H9 (cell line): Measurements from ENCODE around the gene DMP1. TPM values are rescaled to one million over a fixed set of nuclear protein-coding genes. Genes with fewer than 3 reads are reported as not detected.

Experiments used
- DNase-seq: peaks from one replicate; pipeline ENCODE4 v3.0.0-alpha.2; 2017
- H2AFZ ChIP-seq: one replicate; pipeline ENCODE4 v1.6.1; 2013; ENCODE audit warnings: mild to moderate bottlenecking, low read length, control low read depth, moderate library complexity
- H2AK5ac ChIP-seq: 2 replicates; pipeline ENCODE4 v1.6.1; 2013; ENCODE audit warnings: low read length, control low read depth, mixed read lengths; ENCODE audit not compliant: insufficient read length
- H2BK120ac ChIP-seq: one replicate; pipeline ENCODE4 v1.6.1; 2013; ENCODE audit warnings: low read depth, mild to moderate bottlenecking, low read length, control low read depth, inconsistent platforms; ENCODE audit not compliant: poor library complexity, severe bottlenecking
- H2BK12ac ChIP-seq: 2 replicates; pipeline ENCODE4 v1.6.1; 2013; ENCODE audit warnings: low read length, control low read depth, mixed read lengths, low read depth; ENCODE audit not compliant: insufficient read length
- H2BK15ac ChIP-seq: 2 replicates; pipeline ENCODE4 v1.6.1; 2013; ENCODE audit warnings: low read depth, low read length, control low read depth
- H2BK20ac ChIP-seq: one replicate; pipeline ENCODE4 v1.6.1; 2013; ENCODE audit warnings: low read depth, mild to moderate bottlenecking, low read length, control low read depth, inconsistent platforms; ENCODE audit not compliant: poor library complexity, severe bottlenecking
- H2BK5ac ChIP-seq: 2 replicates; pipeline ENCODE4 v1.6.1; 2013; ENCODE audit warnings: low read length, control low read depth, mixed read lengths; ENCODE audit not compliant: insufficient read length
- H3K14ac ChIP-seq: 2 replicates; pipeline ENCODE4 v1.6.1; 2013; ENCODE audit warnings: low read length, control low read depth; ENCODE audit not compliant: insufficient read depth
- H3K18ac ChIP-seq: 2 replicates; pipeline ENCODE4 v1.6.1; 2013; ENCODE audit warnings: low read depth, mild to moderate bottlenecking, mixed read lengths, low read length, control low read depth; ENCODE audit not compliant: insufficient read length
- H3K23ac ChIP-seq: 2 replicates; pipeline ENCODE4 v1.6.1; 2013; ENCODE audit warnings: low read length, control low read depth, mixed read lengths, low read depth; ENCODE audit not compliant: insufficient read length
- H3K23me2 ChIP-seq: 2 replicates; pipeline ENCODE4 v1.6.1; 2013; ENCODE audit warnings: low read depth, mild to moderate bottlenecking, mixed read lengths, low read length, control low read depth; ENCODE audit not compliant: insufficient read length, poor library complexity, severe bottlenecking
- H3K27ac ChIP-seq: 2 replicates; pipeline ENCODE4 v1.5.1; 2013; ENCODE audit warnings: low read length, control low read depth, mixed read lengths, low read depth; ENCODE audit not compliant: insufficient read length
- H3K27me3 ChIP-seq: 2 replicates; pipeline ENCODE4 v1.6.1; 2013; ENCODE audit warnings: low read length, control low read depth, inconsistent platforms; ENCODE audit not compliant: insufficient read depth
- H3K4ac ChIP-seq: 2 replicates; pipeline ENCODE4 v1.6.1; 2013; ENCODE audit warnings: low read depth, mild to moderate bottlenecking, control low read depth, inconsistent platforms, low read length, moderate library complexity
- H3K4me1 ChIP-seq: 2 replicates; pipeline ENCODE4 v1.6.1; 2013; ENCODE audit warnings: low read length, control low read depth, inconsistent platforms; ENCODE audit not compliant: insufficient read depth
- H3K4me2 ChIP-seq: 2 replicates; pipeline ENCODE4 v1.6.1; 2013; ENCODE audit warnings: low read length, control low read depth, mixed read lengths; ENCODE audit not compliant: insufficient read length, insufficient read depth
- H3K56ac ChIP-seq: 2 replicates; pipeline ENCODE4 v1.6.1; 2013; ENCODE audit warnings: low read depth, mild to moderate bottlenecking, mixed read lengths, low read length, control low read depth; ENCODE audit not compliant: insufficient read length
- H3K79me1 ChIP-seq: 2 replicates; pipeline ENCODE4 v1.6.1; 2013; ENCODE audit warnings: low read depth, mild to moderate bottlenecking, moderate library complexity, low read length, control low read depth, inconsistent platforms; ENCODE audit not compliant: insufficient read depth, poor library complexity, severe bottlenecking
- H3K79me2 ChIP-seq: 2 replicates; pipeline ENCODE4 v1.6.1; 2013; ENCODE audit warnings: low read length, control low read depth, inconsistent platforms; ENCODE audit not compliant: insufficient read depth
- H3K9ac ChIP-seq: 2 replicates; pipeline ENCODE4 v1.6.1; 2013; ENCODE audit warnings: low read length, control low read depth, mixed read lengths; ENCODE audit not compliant: insufficient read length; ENCODE audit errors: extremely low read depth
- H3K9me3 ChIP-seq: one replicate; pipeline ENCODE4 v1.6.1; 2013; ENCODE audit warnings: low read depth, low read length, inconsistent platforms; ENCODE audit not compliant: control insufficient read depth
- H3T11ph ChIP-seq: one replicate; pipeline ENCODE4 v1.6.1; 2013; ENCODE audit warnings: mild to moderate bottlenecking, low read length, control low read depth, inconsistent platforms
- H4K20me1 ChIP-seq: one replicate; pipeline ENCODE4 v1.6.1; 2013; ENCODE audit not compliant: control insufficient read depth, insufficient read length, insufficient read depth
- H4K5ac ChIP-seq: 2 replicates; pipeline ENCODE4 v1.6.1; 2013; ENCODE audit warnings: low read depth, mild to moderate bottlenecking, mixed read lengths, low read length, control low read depth; ENCODE audit not compliant: insufficient read length
- H4K8ac ChIP-seq: replicated peaks from 2 replicates; pipeline ENCODE4 v1.6.1; 2013; ENCODE audit warnings: low read length, control low read depth, mixed read lengths, low read depth; ENCODE audit not compliant: insufficient read length
- H4K91ac ChIP-seq: 2 replicates; pipeline ENCODE4 v1.6.1; 2013; ENCODE audit warnings: low read depth, mild to moderate bottlenecking, moderate library complexity, mixed read lengths, low read length, control low read depth; ENCODE audit not compliant: insufficient read length
- H3K27ac Mint-ChIP-seq, 3 experiments: 2 replicates in 2 of 3; 3 replicates in 1 of 3; pipeline ENCODE4 v1.8.0; 2020 to 2021; ENCODE audit warnings: mixed read lengths in 3 of 3, mild to moderate bottlenecking in 1 of 3, moderate library complexity in 1 of 3
- H3K27me3 Mint-ChIP-seq: 2 replicates; pipeline ENCODE4 v1.8.0; 2021; ENCODE audit warnings: low read depth, mild to moderate bottlenecking, moderate library complexity, mixed read lengths
- H3K36me3 Mint-ChIP-seq, 3 experiments: 2 replicates in 2 of 3; 3 replicates in 1 of 3; pipeline ENCODE4 v1.8.0; 2020 to 2021; ENCODE audit warnings: low read depth in 3 of 3, mixed read lengths in 3 of 3; ENCODE audit not compliant: insufficient read depth in 1 of 3
- H3K4me1 Mint-ChIP-seq, 2 experiments: 2 replicates each; pipeline ENCODE4 v1.8.0; 2020; ENCODE audit warnings: mixed read lengths in 2 of 2
- H3K4me3 Mint-ChIP-seq, 2 experiments: 2 replicates in 1 of 2; 3 replicates in 1 of 2; pipeline ENCODE4 v1.8.0; 2020 to 2021; ENCODE audit warnings: mild to moderate bottlenecking in 2 of 2, mixed read lengths in 2 of 2, moderate library complexity in 1 of 2
- H3K9me3 Mint-ChIP-seq, 2 experiments: 2 replicates in 1 of 2; 3 replicates in 1 of 2; pipeline ENCODE4 v1.8.0; 2020; ENCODE audit warnings: mild to moderate bottlenecking in 2 of 2, mixed read lengths in 2 of 2, moderate library complexity in 1 of 2
- WGBS: extraction: QIAGEN DNeasy Blood & Tissue Kit; methylation state at CpG from one replicate; pipeline ENCODE4 v1.1.7; 2013; ENCODE audit warnings: missing lambda C conversion rate, low lambda C conversion rate, mixed read lengths; ENCODE audit not compliant: insufficient read length; ENCODE audit errors: extremely low coverage; 5-methylcytosine and 5-hydroxymethylcytosine counted together
- total RNA-seq: library from RNA; stranded (reverse); gene quantifications from 2 replicates; pipeline ENCODE4 v1.2.1, GENCODE V29; 2021
- TF ChIP-seq, protein P1 (sequence below): fragments of 200-600 bp; sonication (generic); conservative IDR thresholded peaks from 3 replicates; pipeline ENCODE4 v1.8.0; 2021; ENCODE audit warnings: antibody characterized with exemption, mild to moderate bottlenecking

DMP1 gene
- total RNA-seq, 1 experiment from 2014 or later: not detected

DNA sequence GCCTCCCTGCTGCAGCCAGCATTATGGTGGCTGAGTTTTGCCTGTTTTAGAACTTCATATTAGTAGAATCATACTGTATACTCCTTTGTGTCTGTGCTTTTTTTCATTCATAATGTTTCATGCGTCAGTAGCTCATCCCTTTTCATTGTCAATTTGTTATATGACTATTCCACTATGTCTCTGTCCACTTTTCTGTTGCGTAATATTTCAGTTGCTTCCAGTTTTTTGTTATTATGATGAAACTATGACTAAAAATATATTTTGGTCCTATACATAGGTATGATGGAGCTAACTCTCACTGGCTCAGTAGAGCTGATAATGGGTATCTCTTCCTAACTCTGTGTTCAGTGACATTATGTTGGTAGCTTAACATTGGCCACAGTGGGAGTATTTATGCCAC lies 48.3 kb downstream of the DMP1 start:
- H3K79me1 ChIP-seq: no peaks in the 10 kb centered on the region
- H3K4ac ChIP-seq: no peak overlapping the region
- Mint-ChIP-seq H3K27ac (no peak overlapping the region), H3K4me3 (no peak overlapping the region), H3K36me3 (peaks cover 28 to 37% (median 29%) of the 10 kb centered on the region in 3 experiments), H3K27me3 (no peaks in the 10 kb centered on the region), H3K9me3 (peaks cover 35 to 48% of the 10 kb centered on the region in 2 experiments), H3K4me1 (peaks cover 11% of the 10 kb centered on the region in 2 experiments)
- no peak overlapping the region for H2AK5ac ChIP-seq
- no peak overlapping the region for H3K23ac ChIP-seq
- peaks cover 22% of the 10 kb centered on the region for H3K9me3 ChIP-seq
- no peak overlapping the region for H2AFZ ChIP-seq
- H4K91ac ChIP-seq: no peak overlapping the region
- H3K18ac ChIP-seq: no peak overlapping the region
- no peak overlapping the region for H4K5ac ChIP-seq
- H4K8ac ChIP-seq: no peak overlapping the region
- no peak overlapping the region for H3K4me2 ChIP-seq
- no peak overlapping the region for H3T11ph ChIP-seq
- no CpG with 5 or more reads among the region's 2 CpGs for WGBS
- H2BK12ac ChIP-seq: no peak overlapping the region
- DNase-seq: no peak
- no peaks in the 10 kb centered on the region for H3K23me2 ChIP-seq
- no peaks in the 10 kb centered on the region for H4K20me1 ChIP-seq
- no peak overlapping the region for H2BK120ac ChIP-seq
- no peak overlapping the region for H3K27ac ChIP-seq
- H3K14ac ChIP-seq: no peak overlapping the region
- no peak overlapping the region for H2BK5ac ChIP-seq
- no peaks in the 10 kb centered on the region for H3K27me3 ChIP-seq
- H2BK15ac ChIP-seq: no peak overlapping the region
- TF ChIP-seq, protein P1, sequence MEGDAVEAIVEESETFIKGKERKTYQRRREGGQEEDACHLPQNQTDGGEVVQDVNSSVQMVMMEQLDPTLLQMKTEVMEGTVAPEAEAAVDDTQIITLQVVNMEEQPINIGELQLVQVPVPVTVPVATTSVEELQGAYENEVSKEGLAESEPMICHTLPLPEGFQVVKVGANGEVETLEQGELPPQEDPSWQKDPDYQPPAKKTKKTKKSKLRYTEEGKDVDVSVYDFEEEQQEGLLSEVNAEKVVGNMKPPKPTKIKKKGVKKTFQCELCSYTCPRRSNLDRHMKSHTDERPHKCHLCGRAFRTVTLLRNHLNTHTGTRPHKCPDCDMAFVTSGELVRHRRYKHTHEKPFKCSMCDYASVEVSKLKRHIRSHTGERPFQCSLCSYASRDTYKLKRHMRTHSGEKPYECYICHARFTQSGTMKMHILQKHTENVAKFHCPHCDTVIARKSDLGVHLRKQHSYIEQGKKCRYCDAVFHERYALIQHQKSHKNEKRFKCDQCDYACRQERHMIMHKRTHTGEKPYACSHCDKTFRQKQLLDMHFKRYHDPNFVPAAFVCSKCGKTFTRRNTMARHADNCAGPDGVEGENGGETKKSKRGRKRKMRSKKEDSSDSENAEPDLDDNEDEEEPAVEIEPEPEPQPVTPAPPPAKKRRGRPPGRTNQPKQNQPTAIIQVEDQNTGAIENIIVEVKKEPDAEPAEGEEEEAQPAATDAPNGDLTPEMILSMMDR: no peak
- H3K79me2 ChIP-seq: no peaks in the 10 kb centered on the region
- no peaks in the 10 kb centered on the region for H3K4me1 ChIP-seq
- no peak overlapping the region for H3K56ac ChIP-seq
- H2BK20ac ChIP-seq: no peak overlapping the region
- no peak overlapping the region for H3K9ac ChIP-seq
